GM12865 (cell line): ENCODE data around the gene SCFD2.

ENCODE experiments used
- DNase-seq: peaks from one replicate; pipeline ENCODE4 v3.0.0; 2010; ENCODE audit warnings: low read depth
- H3K4me3 ChIP-seq: 2 replicates; pipeline ENCODE4 v1.5.1; 2011; ENCODE audit warnings: mild to moderate bottlenecking, low read depth, low read length, control low read depth
- CTCF ChIP-seq: IDR thresholded peaks from 2 replicates; pipeline ENCODE4 v1.5.1; 2011; ENCODE audit warnings: low read length, control low read depth, low read depth, inconsistent platforms; ENCODE audit not compliant: insufficient read depth; ENCODE audit errors: missing control alignments

Gene SCFD2

GRCh38 chr4:52946855-52947254 is 419.0 kb downstream of the SCFD2 start:
- TF ChIP-seq CTCF = no peak
- no peak for DNase-seq

GRCh38 chr4:52945982-52946381 is 419.9 kb downstream of the SCFD2 start:
- no peak for DNase-seq
- no peak for TF ChIP-seq CTCF
- H3K4me3 ChIP-seq = no peak overlapping the region

More at GRCh38 chr4:52946855-52947254, 419.0 kb downstream of the SCFD2 start:
- H3K4me3 ChIP-seq = no peak overlapping the region

GRCh38 chr4:52945326-52945898 is 420.4 kb downstream of the SCFD2 start:
- no peak overlapping the region for H3K4me3 ChIP-seq
- TF ChIP-seq CTCF = no peak
- DNase-seq = no peak

- no peak for TF ChIP-seq CTCF
- no peak overlapping the region for H3K4me3 ChIP-seq
- DNase-seq = no peak
Observed at GRCh38 chr4:52943677-52944076, 422.2 kb downstream of the SCFD2 start.

- no peak overlapping the region for H3K4me3 ChIP-seq
- DNase-seq = no peak
- TF ChIP-seq CTCF = no peak
Observed at GRCh38 chr4:52942936-52943335, 422.9 kb downstream of the SCFD2 start.

- no peak for TF ChIP-seq CTCF
Observed at GRCh38 chr4:52941450-52941849, 424.4 kb downstream of the SCFD2 start.

GRCh38 chr4:52939739-52940138 is 426.1 kb downstream of the SCFD2 start:
- H3K4me3 ChIP-seq = no peak overlapping the region
- no peak for DNase-seq
- TF ChIP-seq CTCF = no peak

More at GRCh38 chr4:52941450-52941849, 424.4 kb downstream of the SCFD2 start:
- no peak overlapping the region for H3K4me3 ChIP-seq
- DNase-seq = no peak
